Neural cell (in vitro differentiated cells): ENCODE results near the gene DNAL4. TPM values are rescaled to one million over a fixed set of nuclear protein-coding genes. Genes with fewer than 3 reads are reported as not detected.

Experiments used
- H2AFZ ChIP-seq: fragments of 200-600, 300-800 bp; sonication (generic), shearing (Covaris generic); 2 replicates; pipeline ENCODE4 v1.6.0; 2014; ENCODE audit warnings: low read depth, mild to moderate bottlenecking, antibody characterized with exemption, low read length, moderate library complexity
- H3F3A ChIP-seq: fragments of 200-600 bp; shearing (Covaris generic); 2 replicates; pipeline ENCODE4 v1.6.1; 2016; ENCODE audit warnings: mild to moderate bottlenecking, moderate library complexity, mixed read lengths, antibody characterized with exemption, low read length; ENCODE audit not compliant: insufficient read depth, poor library complexity, severe bottlenecking
- H3K27ac ChIP-seq: fragments of 200-600, 300-800 bp; sonication (generic), shearing (Covaris generic); 2 replicates; pipeline ENCODE4 v1.5.1; 2014; ENCODE audit warnings: mild to moderate bottlenecking, low read length, moderate library complexity
- H3K27me3 ChIP-seq: fragments of 300-800, 200-600 bp; sonication (generic), shearing (Covaris generic); 2 replicates; pipeline ENCODE4 v1.6.0; 2014; ENCODE audit warnings: mild to moderate bottlenecking, low read depth, low read length, moderate library complexity; ENCODE audit not compliant: insufficient read depth
- H3K36me3 ChIP-seq: fragments of 300-800, 200-600 bp; sonication (generic), shearing (Covaris generic); 2 replicates; pipeline ENCODE4 v1.5.1; 2014; ENCODE audit warnings: mild to moderate bottlenecking, antibody characterized with exemption, low read length, moderate library complexity; ENCODE audit not compliant: insufficient read depth
- H3K4me2 ChIP-seq: fragments of 300-800, 200-600 bp; sonication (generic), shearing (Covaris generic); 2 replicates; pipeline ENCODE4 v1.6.0; 2014; ENCODE audit warnings: mild to moderate bottlenecking, low read length
- H3K4me3 ChIP-seq: fragments of 300-800, 200-600 bp; sonication (generic), shearing (Covaris generic); 2 replicates; pipeline ENCODE4 v1.5.1; 2014; ENCODE audit warnings: mild to moderate bottlenecking, low read length, moderate library complexity
- H3K79me2 ChIP-seq: fragments of 200-600 bp; shearing (Covaris generic); replicated peaks from 2 replicates; pipeline ENCODE4 v1.6.0; 2014; ENCODE audit warnings: mild to moderate bottlenecking, low read length, moderate library complexity; ENCODE audit not compliant: insufficient read depth
- H3K9ac ChIP-seq: fragments of 300-800, 200-600 bp; sonication (generic), shearing (Covaris generic); 2 replicates; pipeline ENCODE4 v1.6.1; 2016; ENCODE audit warnings: mild to moderate bottlenecking, low read length, mixed read lengths
- H3K9me2 ChIP-seq: fragments of 200-600 bp; shearing (Covaris generic); 2 replicates; pipeline ENCODE4 v1.6.1; 2016; ENCODE audit warnings: mild to moderate bottlenecking, low read length, mixed read lengths; ENCODE audit not compliant: insufficient read depth
- H3K9me3 ChIP-seq: fragments of 200-600, 300-800 bp; sonication (generic), shearing (Covaris generic); 2 replicates; pipeline ENCODE4 v1.6.1; 2016; ENCODE audit warnings: mild to moderate bottlenecking, mixed run types, low read length, moderate library complexity, mixed read lengths
- H4K20me1 ChIP-seq: fragments of 200-600 bp; shearing (Covaris generic); 2 replicates; pipeline ENCODE4 v1.6.1; 2016; ENCODE audit warnings: mild to moderate bottlenecking, mixed run types; ENCODE audit not compliant: insufficient read depth
- EP300 ChIP-seq: fragments of 450-650 bp; conservative IDR thresholded peaks from 2 replicates; pipeline ENCODE4 v1.6.1; 2014; ENCODE audit warnings: antibody characterized with exemption, mild to moderate bottlenecking, moderate library complexity; ENCODE audit not compliant: poor library complexity, severe bottlenecking
- EZH2 ChIP-seq: fragments of 200-600, 300-800 bp; shearing (Covaris generic), sonication (generic); IDR thresholded peaks from 2 replicates; pipeline ENCODE4 v1.6.1; 2014; ENCODE audit warnings: antibody characterized with exemption, low read length, borderline replicate concordance, mild to moderate bottlenecking; ENCODE audit not compliant: insufficient read depth, poor library complexity, severe bottlenecking
- MXI1 ChIP-seq: fragments of 450-650 bp; conservative IDR thresholded peaks from 2 replicates; pipeline ENCODE4 v1.6.1; 2014; ENCODE audit warnings: antibody characterized with exemption, mild to moderate bottlenecking; ENCODE audit not compliant: poor library complexity, severe bottlenecking
- POLR2AphosphoS5 ChIP-seq: IDR thresholded peaks from 2 replicates; pipeline ENCODE4 v1.6.1; 2012
- RAD21 ChIP-seq: fragments of 450-650 bp; conservative IDR thresholded peaks from 2 replicates; pipeline ENCODE4 v1.6.1; 2014; ENCODE audit warnings: antibody characterized with exemption, mild to moderate bottlenecking, moderate library complexity
- REST ChIP-seq: IDR thresholded peaks from 2 replicates; pipeline ENCODE4 v1.6.1; 2012; ENCODE audit warnings: borderline replicate concordance
- SMC3 ChIP-seq: fragments of 450-650 bp; conservative IDR thresholded peaks from 2 replicates; pipeline ENCODE4 v1.6.1; 2014; ENCODE audit warnings: antibody characterized with exemption, mild to moderate bottlenecking, moderate library complexity; ENCODE audit not compliant: poor library complexity
- TAF1 ChIP-seq: IDR thresholded peaks from 2 replicates; pipeline ENCODE4 v1.6.1; 2012; ENCODE audit warnings: low read depth
- polyA plus RNA-seq: library from polyadenylated mRNA; depleted of rRNA; stranded (reverse); fragments of >200 nt; gene quantifications from 2 replicates; pipeline ENCODE4 v1.2.3, GENCODE V29; 2014
- TF ChIP-seq, protein P1 (sequence below): fragments of 450-650 bp; IDR thresholded peaks from 2 replicates; pipeline ENCODE4 v1.5.1; 2014; ENCODE audit warnings: antibody characterized with exemption, mild to moderate bottlenecking, moderate library complexity; ENCODE audit not compliant: poor library complexity, severe bottlenecking

The DNAL4 gene
- polyA plus RNA-seq, 1 donor from 2014 or later = 95.0 TPM

DNA sequence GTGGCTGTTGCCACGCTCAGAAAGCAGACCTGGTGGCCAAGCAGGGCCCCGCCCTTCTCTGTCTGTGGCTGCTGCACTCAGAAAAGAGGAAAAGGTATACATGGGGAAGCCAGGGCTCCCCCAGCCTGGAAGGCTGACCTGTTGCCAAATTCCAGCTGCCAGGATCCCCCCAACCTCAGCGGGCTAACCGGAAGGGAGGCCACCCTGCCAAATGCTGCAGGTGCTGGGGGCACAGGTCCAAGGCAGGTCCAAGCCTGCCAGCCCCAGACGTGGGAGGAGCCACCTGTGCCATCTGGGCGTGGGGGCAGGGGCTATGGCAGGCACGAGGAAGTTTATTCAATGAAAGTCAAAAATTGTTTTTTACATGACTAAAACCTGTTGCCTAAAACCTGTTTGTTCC, 47.3 kb upstream of the DNAL4 start:
- Histone ChIP-seq H3K27me3 (no peaks in the 10 kb centered on the region), H3K9me3 (no peaks in the 10 kb centered on the region), H3F3A (no peaks in the 10 kb centered on the region), H3K27ac (peak overlapping the region; percentile 93), H2AFZ (no peak overlapping the region), H3K4me3 (peak overlapping the region; percentile 80), H3K9me2 (no peaks in the 10 kb centered on the region), H4K20me1 (no peaks in the 10 kb centered on the region), H3K9ac (peak overlapping the region; percentile 65), H3K79me2 (peaks cover 18% of the 10 kb centered on the region), H3K36me3 (no peaks in the 10 kb centered on the region), H3K4me2 (no peak overlapping the region)
- TF ChIP-seq, protein P1, sequence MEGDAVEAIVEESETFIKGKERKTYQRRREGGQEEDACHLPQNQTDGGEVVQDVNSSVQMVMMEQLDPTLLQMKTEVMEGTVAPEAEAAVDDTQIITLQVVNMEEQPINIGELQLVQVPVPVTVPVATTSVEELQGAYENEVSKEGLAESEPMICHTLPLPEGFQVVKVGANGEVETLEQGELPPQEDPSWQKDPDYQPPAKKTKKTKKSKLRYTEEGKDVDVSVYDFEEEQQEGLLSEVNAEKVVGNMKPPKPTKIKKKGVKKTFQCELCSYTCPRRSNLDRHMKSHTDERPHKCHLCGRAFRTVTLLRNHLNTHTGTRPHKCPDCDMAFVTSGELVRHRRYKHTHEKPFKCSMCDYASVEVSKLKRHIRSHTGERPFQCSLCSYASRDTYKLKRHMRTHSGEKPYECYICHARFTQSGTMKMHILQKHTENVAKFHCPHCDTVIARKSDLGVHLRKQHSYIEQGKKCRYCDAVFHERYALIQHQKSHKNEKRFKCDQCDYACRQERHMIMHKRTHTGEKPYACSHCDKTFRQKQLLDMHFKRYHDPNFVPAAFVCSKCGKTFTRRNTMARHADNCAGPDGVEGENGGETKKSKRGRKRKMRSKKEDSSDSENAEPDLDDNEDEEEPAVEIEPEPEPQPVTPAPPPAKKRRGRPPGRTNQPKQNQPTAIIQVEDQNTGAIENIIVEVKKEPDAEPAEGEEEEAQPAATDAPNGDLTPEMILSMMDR = no peak
- TF ChIP-seq RAD21 (no peak), REST (no peak), MXI1 (no peak), EP300 (no peak), POLR2AphosphoS5 (no peak), SMC3 (no peak), TAF1 (no peak), EZH2 (no peak)

DNA sequence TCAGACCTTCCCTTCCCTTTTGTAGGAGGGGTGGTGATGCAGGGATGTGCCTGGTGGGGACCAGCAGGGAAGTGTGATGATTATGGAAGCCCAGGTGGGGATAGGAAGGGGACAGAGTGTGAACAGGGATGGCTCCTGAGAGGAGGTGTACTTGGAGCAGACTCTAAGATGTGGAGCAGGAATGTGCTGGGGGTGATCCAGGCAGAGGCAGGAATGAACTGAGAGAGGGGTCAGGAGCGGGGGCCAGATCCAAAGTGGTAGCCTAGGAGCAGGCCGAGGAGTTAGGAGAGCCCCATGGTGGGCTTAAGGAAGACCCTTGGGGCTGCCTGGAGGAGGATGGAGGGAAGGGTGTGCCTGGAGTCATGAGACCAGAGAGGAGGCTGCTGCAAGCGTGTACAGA, 46.2 kb upstream of the DNAL4 start:
- Histone ChIP-seq H3K4me2 (no peak overlapping the region), H3K27me3 (no peaks in the 10 kb centered on the region), H3F3A (no peaks in the 10 kb centered on the region), H3K9me3 (no peaks in the 10 kb centered on the region), H4K20me1 (no peaks in the 10 kb centered on the region), H3K36me3 (no peaks in the 10 kb centered on the region), H3K79me2 (peaks cover 18% of the 10 kb centered on the region), H3K27ac (peak overlapping the region; percentile 93), H3K4me3 (peak overlapping the region; percentile 80), H3K9ac (peak overlapping the region; percentile 65), H3K9me2 (no peaks in the 10 kb centered on the region), H2AFZ (no peak overlapping the region)
- no peak for TF ChIP-seq SMC3
- no peak for TF ChIP-seq EZH2
- no peak for TF ChIP-seq REST
- TF ChIP-seq MXI1 = no peak
- no peak for TF ChIP-seq RAD21
- TF ChIP-seq EP300 = no peak
- TF ChIP-seq TAF1 = no peak
- TF ChIP-seq, protein P1 = no peak
- TF ChIP-seq POLR2AphosphoS5 = no peak
